Astrocyte (in vitro differentiated cells and primary cell): ENCODE measurements around the gene EMP3.

Experiments
- CTCF ChIP-seq: IDR thresholded peaks from 2 replicates; pipeline ENCODE4 v1.5.1; 2011; ENCODE audit warnings: low read depth, mild to moderate bottlenecking, inconsistent platforms, low read length, moderate library complexity; ENCODE audit not compliant: insufficient read depth
- EZH2 ChIP-seq: IDR thresholded peaks from 2 replicates; pipeline ENCODE4 v1.6.1; 2012; ENCODE audit warnings: mild to moderate bottlenecking, low read length, inconsistent platforms; ENCODE audit not compliant: insufficient read depth

- no peak for TF ChIP-seq CTCF
- no peak for TF ChIP-seq EZH2
Measured at GRCh38 chr19:48296963-48297734, 28.2 kb upstream of the EMP3 start.
